ENCODE results near the gene NPIPA3.
"Not testable (repeated sequence)": the region's sequence is repeated elsewhere in the genome, so short reads cannot be mapped to it uniquely, and the experiment has no call there.

NPIPA3 gene

GRCh38 chr16:14703156-14704011 is at the start of gene NPIPA3:
Gene NPIPA3, plus strand, starts transcription at chr16:14703411. Its CDS starts 5,533 bp downstream, at chr16:14708944.
- not testable (repeated sequence) for DNase-seq

GRCh38 chr16:14658063-14658462 is 45.1 kb upstream of the NPIPA3 start:
- DNase-seq: no peak

- no peak for DNase-seq
Observed at GRCh38 chr16:14667347-14668266, 35.6 kb upstream of the NPIPA3 start.

GRCh38 chr16:14668556-14669223 is 34.5 kb upstream of the NPIPA3 start:
- no peak for DNase-seq

GRCh38 chr16:14669776-14670175 is 33.4 kb upstream of the NPIPA3 start:
- DNase-seq: no peak

- DNase-seq: no peak
Observed at GRCh38 chr16:14672403-14672971, 30.7 kb upstream of the NPIPA3 start.

GRCh38 chr16:14676633-14677032 is 26.6 kb upstream of the NPIPA3 start:
- DNase-seq: no peak

- DNase-seq: no peak
Observed at GRCh38 chr16:14677627-14678026, 25.6 kb upstream of the NPIPA3 start.

GRCh38 chr16:14678748-14679497 is 24.3 kb upstream of the NPIPA3 start:
- DNase-seq: no peak

- DNase-seq: not testable (repeated sequence)
Observed at GRCh38 chr16:14680396-14680795, 22.8 kb upstream of the NPIPA3 start.

GRCh38 chr16:14681115-14681514 is 22.1 kb upstream of the NPIPA3 start:
- no peak for DNase-seq

GRCh38 chr16:14682121-14682520 is 21.1 kb upstream of the NPIPA3 start:
- DNase-seq: no peak

- DNase-seq: not testable (repeated sequence)
Observed at GRCh38 chr16:14685870-14686793, 17.1 kb upstream of the NPIPA3 start.

- not testable (repeated sequence) for DNase-seq
Observed at GRCh38 chr16:14694129-14694528, 9.1 kb upstream of the NPIPA3 start, which contains the start of gene PLA2G10. Gene PLA2G10, minus strand, starts transcription at chr16:14694308. Its CDS starts 79 bp downstream, at chr16:14694229.

GRCh38 chr16:14701859-14702258 is 1.4 kb upstream of the NPIPA3 start:
- not testable (repeated sequence) for DNase-seq

- DNase-seq: not testable (repeated sequence)
Observed at GRCh38 chr16:14702672-14703071, 539 bp upstream of the NPIPA3 start.

GRCh38 chr16:14733233-14733632 is 30.0 kb downstream of the NPIPA3 start:
- not testable (repeated sequence) for DNase-seq

- not testable (repeated sequence) for DNase-seq
Observed at GRCh38 chr16:14740832-14741385, 37.7 kb downstream of the NPIPA3 start.

- not testable (repeated sequence) for DNase-seq
Observed at GRCh38 chr16:14741794-14742193, 38.6 kb downstream of the NPIPA3 start.

Data from NCI-H1694 treated with DMSO at 0.1 percent for 48 hours (cell line).